ENCODE measurements around the gene GPR107. TPM values are rescaled to one million over a fixed set of nuclear protein-coding genes. Genes with fewer than 3 reads are reported as not detected.

GPR107 gene
- total and polyA plus RNA-seq, 2 donors (not counting 1 experiment from before 2014, with no cell fraction given): 10.4 to 28.1 TPM

DNA sequence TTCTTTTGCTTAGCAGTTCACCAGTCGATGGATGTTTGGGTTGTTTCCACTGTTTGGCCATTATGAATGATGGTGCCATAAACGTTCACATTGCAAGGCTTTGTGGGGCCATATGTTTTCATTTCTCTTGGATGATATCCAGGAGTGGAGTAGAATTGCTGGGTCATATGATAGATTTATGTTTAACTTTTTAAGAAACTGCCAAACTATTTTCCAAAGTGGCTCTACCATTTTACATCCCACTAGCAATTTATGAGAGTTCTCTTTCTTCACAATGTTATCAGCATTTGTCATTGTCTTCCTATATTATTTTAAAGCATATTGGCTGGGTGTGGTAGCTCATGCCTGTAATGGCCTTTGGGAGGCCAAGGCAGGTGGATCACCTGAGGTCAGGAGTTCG is 5.2 kb downstream of the GPR107 start:
- Mint-ChIP-seq H3K4me3 (no peak overlapping the region), H3K27me3 (no peaks in the 10 kb centered on the region), H3K4me1 (peaks cover 33% of the 10 kb centered on the region), H3K9me3 (ENCODE audit: insufficient read depth) (no peaks in the 10 kb centered on the region), H3K27ac (no peak overlapping the region)
- Histone ChIP-seq H3K27ac (ENCODE audit: low read length in 2 of 2) (no peak overlapping the region), H3K9me3 (ENCODE audit: control extremely low read depth in 1 of 3, control insufficient read depth in 2 of 3, insufficient read depth in 1 of 3, low read length in 2 of 3) (no peaks in the 10 kb centered on the region), H3K4me3 (ENCODE audit: control extremely low read depth in 1 of 5, extremely low read depth in 1 of 5, insufficient read depth in 1 of 5, low read depth in 2 of 5, low read length in 4 of 5) (no peak overlapping the region), H3K27me3 (replicated peaks in 1 of 4; ENCODE audit: control extremely low read depth in 1 of 4, control insufficient read depth in 3 of 4, insufficient read depth in 4 of 4, low read length in 3 of 4) (no peaks in the 10 kb centered on the region), H4K20me1 (ENCODE audit: control insufficient read depth, insufficient read depth, low read length, poor library complexity, severe bottlenecking) (peaks cover 17% of the 10 kb centered on the region), H3K4me2 (replicated peaks; ENCODE audit: low read depth, low read length, poor library complexity, severe bottlenecking) (no peak overlapping the region), H3K79me2 (ENCODE audit: control insufficient read depth, insufficient read depth, low read length) (peaks cover 98% of the 10 kb centered on the region), H2AFZ (ENCODE audit: insufficient read depth, low read depth, low read length, poor library complexity, severe bottlenecking) (no peak overlapping the region), H3K4me1 (ENCODE audit: control insufficient read depth in 2 of 2, insufficient read depth in 2 of 2, low read length in 2 of 2) (peaks cover 19 to 24% of the 10 kb centered on the region in 2 donors), H3K36me3 (replicated peaks in 1 of 2; ENCODE audit: control extremely low read depth in 1 of 2, control insufficient read depth in 1 of 2, extremely low read depth in 1 of 2, insufficient read depth in 2 of 2, low read length in 1 of 2) (peaks cover 0 to 3% of the 10 kb centered on the region in 2 experiments), H3K9ac (ENCODE audit: low read length) (no peak overlapping the region)
- ATAC-seq (ENCODE audit: low read depth) (no peak), DNase-seq (no peak)
- WGBS (ENCODE audit: insufficient coverage): no CpG with 5 or more reads among the region's 3 CpGs
- intact Hi-C loops (cut with micrococcal nuclease): loop anchor here (10.0 kb wide), 1 partner anchor 944 kb away; the partner anchor contains the start of genes CRAT and PTPA
- ChIA-PET POLR2A (no interaction called here), CTCF (interaction anchor here (1.0 to 1.6 kb wide), 4 partner anchors 12 to 58 kb away, joined by 3 to 5 read pairs (median 3); no protein-coding TSS in a partner anchor)
- TF ChIP-seq EZH2 (IDR thresholded peaks at IDR 0.05; ENCODE audit: borderline replicate concordance, insufficient read depth, low read depth, low read length, poor library complexity, severe bottlenecking): no peak
- TF ChIP-seq, protein P1, sequence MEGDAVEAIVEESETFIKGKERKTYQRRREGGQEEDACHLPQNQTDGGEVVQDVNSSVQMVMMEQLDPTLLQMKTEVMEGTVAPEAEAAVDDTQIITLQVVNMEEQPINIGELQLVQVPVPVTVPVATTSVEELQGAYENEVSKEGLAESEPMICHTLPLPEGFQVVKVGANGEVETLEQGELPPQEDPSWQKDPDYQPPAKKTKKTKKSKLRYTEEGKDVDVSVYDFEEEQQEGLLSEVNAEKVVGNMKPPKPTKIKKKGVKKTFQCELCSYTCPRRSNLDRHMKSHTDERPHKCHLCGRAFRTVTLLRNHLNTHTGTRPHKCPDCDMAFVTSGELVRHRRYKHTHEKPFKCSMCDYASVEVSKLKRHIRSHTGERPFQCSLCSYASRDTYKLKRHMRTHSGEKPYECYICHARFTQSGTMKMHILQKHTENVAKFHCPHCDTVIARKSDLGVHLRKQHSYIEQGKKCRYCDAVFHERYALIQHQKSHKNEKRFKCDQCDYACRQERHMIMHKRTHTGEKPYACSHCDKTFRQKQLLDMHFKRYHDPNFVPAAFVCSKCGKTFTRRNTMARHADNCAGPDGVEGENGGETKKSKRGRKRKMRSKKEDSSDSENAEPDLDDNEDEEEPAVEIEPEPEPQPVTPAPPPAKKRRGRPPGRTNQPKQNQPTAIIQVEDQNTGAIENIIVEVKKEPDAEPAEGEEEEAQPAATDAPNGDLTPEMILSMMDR (IDR thresholded peaks at IDR 0.05): no peak

DNA sequence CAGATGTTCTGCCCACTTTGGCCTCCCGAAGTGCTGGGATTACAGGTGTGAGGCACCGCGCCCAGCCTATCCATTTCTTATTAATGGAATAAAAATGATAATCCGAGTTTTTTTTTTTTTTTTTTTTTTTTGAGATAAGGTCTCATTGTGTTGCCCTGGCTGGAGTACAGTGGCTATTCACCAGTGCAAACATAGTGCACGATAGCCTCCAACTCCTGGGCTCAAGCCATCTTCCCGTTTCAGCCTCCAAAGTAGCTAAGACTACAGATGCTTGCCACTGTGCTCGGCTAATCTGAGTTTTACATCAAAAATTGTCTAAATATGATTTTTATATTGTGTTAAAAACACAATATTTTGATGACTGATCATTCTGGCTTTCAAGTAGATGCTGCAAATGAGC is 6.6 kb downstream of the GPR107 start:
- Histone ChIP-seq H3K27me3 (replicated peaks in 1 of 4; ENCODE audit: control extremely low read depth in 1 of 4, control insufficient read depth in 3 of 4, insufficient read depth in 4 of 4, low read length in 3 of 4) (no peaks in the 10 kb centered on the region), H3K4me2 (replicated peaks; ENCODE audit: low read depth, low read length, poor library complexity, severe bottlenecking) (no peak overlapping the region), H3K4me3 (ENCODE audit: control extremely low read depth in 1 of 5, extremely low read depth in 1 of 5, insufficient read depth in 1 of 5, low read depth in 2 of 5, low read length in 4 of 5) (no peak overlapping the region), H2AFZ (ENCODE audit: insufficient read depth, low read depth, low read length, poor library complexity, severe bottlenecking) (no peak overlapping the region), H3K9ac (ENCODE audit: low read length) (no peak overlapping the region), H3K9me3 (ENCODE audit: control extremely low read depth in 1 of 3, control insufficient read depth in 2 of 3, insufficient read depth in 1 of 3, low read length in 2 of 3) (no peaks in the 10 kb centered on the region), H3K4me1 (ENCODE audit: control insufficient read depth in 2 of 2, insufficient read depth in 2 of 2, low read length in 2 of 2) (peaks cover 12 to 14% of the 10 kb centered on the region in 2 donors), H4K20me1 (ENCODE audit: control insufficient read depth, insufficient read depth, low read length, poor library complexity, severe bottlenecking) (peaks cover 18% of the 10 kb centered on the region), H3K79me2 (ENCODE audit: control insufficient read depth, insufficient read depth, low read length) (peaks cover 98% of the 10 kb centered on the region), H3K27ac (ENCODE audit: low read length in 2 of 2) (no peak overlapping the region), H3K36me3 (replicated peaks in 1 of 2; ENCODE audit: control extremely low read depth in 1 of 2, control insufficient read depth in 1 of 2, extremely low read depth in 1 of 2, insufficient read depth in 2 of 2, low read length in 1 of 2) (peaks cover 0 to 10% of the 10 kb centered on the region in 2 experiments)
- Mint-ChIP-seq H3K4me1 (peaks cover 30% of the 10 kb centered on the region), H3K27me3 (no peaks in the 10 kb centered on the region), H3K27ac (no peak overlapping the region), H3K4me3 (no peak overlapping the region), H3K9me3 (ENCODE audit: insufficient read depth) (no peaks in the 10 kb centered on the region)
- DNase-seq: no peak
- no peak for TF ChIP-seq EZH2 (IDR thresholded peaks at IDR 0.05; ENCODE audit: borderline replicate concordance, insufficient read depth, low read depth, low read length, poor library complexity, severe bottlenecking)
- TF ChIP-seq, protein P1 (IDR thresholded peaks at IDR 0.05): no peak
- POLR2A ChIA-PET: interaction anchor here (0.7 kb wide), 1 partner anchor 99 kb away, joined by 5 read pairs; no protein-coding TSS in a partner anchor
- intact Hi-C loops (cut with micrococcal nuclease): no loop called here
- ATAC-seq (ENCODE audit: low read depth): no peak
- CTCF ChIA-PET: interaction anchor here (0.9 to 1.6 kb wide), 4 partner anchors 9 to 175 kb away, joined by 3 to 5 read pairs (median 3); no protein-coding TSS in a partner anchor
- WGBS (ENCODE audit: insufficient coverage): 100% methylated on average over 1 of the region's 7 CpGs
